C4-2B (cell line): ENCODE results near the gene ZNG1A.

ENCODE experiments used
- ZFX ChIP-seq: fragments of 450-650 bp; IDR thresholded peaks from 2 replicates; pipeline ENCODE4 v1.6.1; 2017
- TF ChIP-seq, protein P1 (sequence below): fragments of 450-650 bp; conservative IDR thresholded peaks from 2 replicates; pipeline ENCODE4 v1.5.1; 2017; ENCODE audit warnings: mild to moderate bottlenecking

DNA sequence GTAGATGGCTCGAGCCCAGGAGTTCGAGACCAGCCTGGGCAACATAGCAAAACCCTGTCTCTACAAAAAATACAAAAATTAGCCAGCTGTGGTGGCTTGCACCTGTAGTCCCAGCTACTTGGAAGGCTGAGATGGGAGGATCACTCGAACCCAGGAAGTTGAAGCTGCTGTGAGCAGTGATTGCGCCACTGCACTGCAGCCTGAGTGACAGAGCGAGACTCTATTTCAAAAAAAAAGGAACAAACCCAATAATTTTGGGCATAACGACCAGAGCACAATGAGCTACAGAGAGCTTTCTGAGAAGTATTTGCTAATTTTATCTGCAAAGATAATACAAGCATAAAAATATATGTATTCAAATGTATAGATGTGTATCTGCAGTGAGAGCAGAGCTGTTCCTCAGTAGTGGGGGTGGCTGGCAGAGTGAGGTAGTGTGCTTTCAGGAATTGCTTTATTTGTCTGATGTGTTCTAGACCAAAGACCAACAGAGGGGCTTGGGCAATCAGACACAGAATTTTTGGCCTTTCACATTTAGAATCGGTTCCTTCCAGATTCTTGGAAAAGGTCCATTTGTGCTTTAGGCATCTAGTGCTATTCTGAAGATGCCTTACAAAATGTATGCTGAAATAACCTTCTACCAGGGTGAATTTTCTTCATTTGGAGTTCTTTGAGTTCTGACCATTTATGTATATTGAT is 41.0 kb upstream of the ZNG1A start:
- TF ChIP-seq, protein P1, sequence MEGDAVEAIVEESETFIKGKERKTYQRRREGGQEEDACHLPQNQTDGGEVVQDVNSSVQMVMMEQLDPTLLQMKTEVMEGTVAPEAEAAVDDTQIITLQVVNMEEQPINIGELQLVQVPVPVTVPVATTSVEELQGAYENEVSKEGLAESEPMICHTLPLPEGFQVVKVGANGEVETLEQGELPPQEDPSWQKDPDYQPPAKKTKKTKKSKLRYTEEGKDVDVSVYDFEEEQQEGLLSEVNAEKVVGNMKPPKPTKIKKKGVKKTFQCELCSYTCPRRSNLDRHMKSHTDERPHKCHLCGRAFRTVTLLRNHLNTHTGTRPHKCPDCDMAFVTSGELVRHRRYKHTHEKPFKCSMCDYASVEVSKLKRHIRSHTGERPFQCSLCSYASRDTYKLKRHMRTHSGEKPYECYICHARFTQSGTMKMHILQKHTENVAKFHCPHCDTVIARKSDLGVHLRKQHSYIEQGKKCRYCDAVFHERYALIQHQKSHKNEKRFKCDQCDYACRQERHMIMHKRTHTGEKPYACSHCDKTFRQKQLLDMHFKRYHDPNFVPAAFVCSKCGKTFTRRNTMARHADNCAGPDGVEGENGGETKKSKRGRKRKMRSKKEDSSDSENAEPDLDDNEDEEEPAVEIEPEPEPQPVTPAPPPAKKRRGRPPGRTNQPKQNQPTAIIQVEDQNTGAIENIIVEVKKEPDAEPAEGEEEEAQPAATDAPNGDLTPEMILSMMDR: no peak
- no peak for TF ChIP-seq ZFX
